Measurements from ENCODE around the gene CDK5RAP1. TPM values are rescaled to one million over a fixed set of nuclear protein-coding genes. Genes with fewer than 3 reads are reported as not detected.

Gene CDK5RAP1
- total RNA-seq, 1 experiment from 2014 or later, result 53.4 TPM

DNA sequence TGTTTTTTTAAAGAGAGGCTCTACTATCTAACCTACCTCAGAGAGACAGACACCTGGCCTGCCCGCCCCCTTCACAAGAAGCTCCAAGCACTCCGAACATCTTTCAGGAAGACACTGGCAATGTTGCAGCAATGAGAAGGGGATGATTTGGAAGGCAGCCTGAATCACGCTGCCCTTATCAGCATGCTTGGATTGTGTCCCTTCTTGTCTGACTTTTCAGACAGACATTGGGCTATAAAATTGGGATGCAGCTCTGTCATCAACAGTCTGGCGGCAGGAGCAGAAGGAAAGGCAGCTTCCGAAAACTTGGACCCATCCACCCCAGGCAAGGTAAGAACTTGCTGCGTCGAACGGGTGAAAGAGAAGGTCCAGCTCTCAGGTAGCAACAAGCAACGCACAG is 56.0 kb downstream of the CDK5RAP1 start:
- intact Hi-C loops (cut with micrococcal nuclease), result no loop called here
- no peaks in the 10 kb centered on the region for H4K20me1 ChIP-seq (ENCODE audit: low read length)
- H3K4me1 ChIP-seq (ENCODE audit: insufficient read depth, low read length), result no peaks in the 10 kb centered on the region
- no peak overlapping the region for H3K9ac ChIP-seq (ENCODE audit: low read length)
- no peak for DNase-seq
- no peak overlapping the region for H3K27ac ChIP-seq (ENCODE audit: low read length)
- TF ChIP-seq EZH2phosphoT487 (IDR thresholded peaks at IDR 0.05; ENCODE audit: borderline replicate concordance, low read length) (no peak), EZH2 (IDR thresholded peaks at IDR 0.05; ENCODE audit: low read length, unreplicated experiment) (no peak)
- TF ChIP-seq, protein P1, sequence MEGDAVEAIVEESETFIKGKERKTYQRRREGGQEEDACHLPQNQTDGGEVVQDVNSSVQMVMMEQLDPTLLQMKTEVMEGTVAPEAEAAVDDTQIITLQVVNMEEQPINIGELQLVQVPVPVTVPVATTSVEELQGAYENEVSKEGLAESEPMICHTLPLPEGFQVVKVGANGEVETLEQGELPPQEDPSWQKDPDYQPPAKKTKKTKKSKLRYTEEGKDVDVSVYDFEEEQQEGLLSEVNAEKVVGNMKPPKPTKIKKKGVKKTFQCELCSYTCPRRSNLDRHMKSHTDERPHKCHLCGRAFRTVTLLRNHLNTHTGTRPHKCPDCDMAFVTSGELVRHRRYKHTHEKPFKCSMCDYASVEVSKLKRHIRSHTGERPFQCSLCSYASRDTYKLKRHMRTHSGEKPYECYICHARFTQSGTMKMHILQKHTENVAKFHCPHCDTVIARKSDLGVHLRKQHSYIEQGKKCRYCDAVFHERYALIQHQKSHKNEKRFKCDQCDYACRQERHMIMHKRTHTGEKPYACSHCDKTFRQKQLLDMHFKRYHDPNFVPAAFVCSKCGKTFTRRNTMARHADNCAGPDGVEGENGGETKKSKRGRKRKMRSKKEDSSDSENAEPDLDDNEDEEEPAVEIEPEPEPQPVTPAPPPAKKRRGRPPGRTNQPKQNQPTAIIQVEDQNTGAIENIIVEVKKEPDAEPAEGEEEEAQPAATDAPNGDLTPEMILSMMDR (conservative IDR thresholded peaks at IDR 0.05; ENCODE audit: low read depth, low read length), result no peak
- H3F3A ChIP-seq (ENCODE audit: low read length, unreplicated experiment), result no peaks in the 10 kb centered on the region
- CTCF ChIA-PET, result no interaction called here
- POLR2A ChIA-PET (ENCODE audit: unreplicated experiment), result no interaction called here
- H3K9me3 ChIP-seq (ENCODE audit: low read length), result no peaks in the 10 kb centered on the region
- no peak overlapping the region for H3K4me2 ChIP-seq (ENCODE audit: low read length)
- H3K9me2 ChIP-seq (replicated peaks; ENCODE audit: low read length), result no peaks in the 10 kb centered on the region
- no peak overlapping the region for H3K4me3 ChIP-seq (ENCODE audit: low read length)
- BruUV-seq (replicated peaks), result no TSS peak
- H3K79me2 ChIP-seq (ENCODE audit: low read length), result no peaks in the 10 kb centered on the region
- no peak for ATAC-seq
- no peak overlapping the region for H2AFZ ChIP-seq (ENCODE audit: low read length)
- no peaks in the 10 kb centered on the region for H3K36me3 ChIP-seq (ENCODE audit: low read depth, low read length)
- H3K27me3 ChIP-seq (ENCODE audit: low read length), result no peaks in the 10 kb centered on the region

DNA sequence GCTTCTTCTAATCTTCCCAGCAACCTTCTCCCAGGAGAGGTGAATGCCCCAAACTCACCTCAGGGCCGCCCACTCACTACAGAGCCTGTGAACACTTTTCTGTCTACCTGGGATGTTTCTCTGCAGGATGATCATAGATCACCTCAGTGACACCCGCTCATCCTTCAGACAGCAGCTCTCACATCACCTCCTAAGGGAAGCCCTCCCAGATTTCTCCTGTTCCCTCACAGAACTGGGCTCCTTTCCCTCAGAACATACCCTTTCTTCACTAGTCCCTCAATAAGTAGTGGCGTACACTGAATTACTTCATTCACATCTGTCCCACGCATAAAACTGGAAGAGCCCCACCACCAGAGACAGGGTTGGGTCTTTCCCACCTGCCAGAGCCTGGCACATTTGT is 57.8 kb downstream of the CDK5RAP1 start:
- ATAC-seq (no peak), DNase-seq (no peak)
- no peaks in the 10 kb centered on the region for H3K36me3 ChIP-seq (ENCODE audit: low read depth, low read length)
- no peak overlapping the region for H3K4me3 ChIP-seq (ENCODE audit: low read length)
- no peak overlapping the region for H3K9ac ChIP-seq (ENCODE audit: low read length)
- H2AFZ ChIP-seq (ENCODE audit: low read length), result no peak overlapping the region
- H3K9me2 ChIP-seq (replicated peaks; ENCODE audit: low read length), result no peaks in the 10 kb centered on the region
- no peaks in the 10 kb centered on the region for H3F3A ChIP-seq (ENCODE audit: low read length, unreplicated experiment)
- TF ChIP-seq, protein P1 (conservative IDR thresholded peaks at IDR 0.05; ENCODE audit: low read depth, low read length), result no peak
- TF ChIP-seq EZH2 (IDR thresholded peaks at IDR 0.05; ENCODE audit: low read length, unreplicated experiment), result no peak
- TF ChIP-seq EZH2phosphoT487 (IDR thresholded peaks at IDR 0.05; ENCODE audit: borderline replicate concordance, low read length), result no peak
- CTCF ChIA-PET, result no interaction called here
- no peaks in the 10 kb centered on the region for H3K79me2 ChIP-seq (ENCODE audit: low read length)
- POLR2A ChIA-PET (ENCODE audit: unreplicated experiment), result interaction anchor here (0.6 kb wide), 1 partner anchor 20 kb away, joined by 5 read pairs; no protein-coding TSS in a partner anchor
- H4K20me1 ChIP-seq (ENCODE audit: low read length), result no peaks in the 10 kb centered on the region
- no peak overlapping the region for H3K27ac ChIP-seq (ENCODE audit: low read length)
- no peaks in the 10 kb centered on the region for H3K4me1 ChIP-seq (ENCODE audit: insufficient read depth, low read length)
- no peaks in the 10 kb centered on the region for H3K27me3 ChIP-seq (ENCODE audit: low read length)
- intact Hi-C loops (cut with micrococcal nuclease), result no loop called here
- BruUV-seq (replicated peaks), result no TSS peak
- H3K4me2 ChIP-seq (ENCODE audit: low read length), result no peak overlapping the region
- H3K9me3 ChIP-seq (ENCODE audit: low read length), result no peaks in the 10 kb centered on the region

DNA sequence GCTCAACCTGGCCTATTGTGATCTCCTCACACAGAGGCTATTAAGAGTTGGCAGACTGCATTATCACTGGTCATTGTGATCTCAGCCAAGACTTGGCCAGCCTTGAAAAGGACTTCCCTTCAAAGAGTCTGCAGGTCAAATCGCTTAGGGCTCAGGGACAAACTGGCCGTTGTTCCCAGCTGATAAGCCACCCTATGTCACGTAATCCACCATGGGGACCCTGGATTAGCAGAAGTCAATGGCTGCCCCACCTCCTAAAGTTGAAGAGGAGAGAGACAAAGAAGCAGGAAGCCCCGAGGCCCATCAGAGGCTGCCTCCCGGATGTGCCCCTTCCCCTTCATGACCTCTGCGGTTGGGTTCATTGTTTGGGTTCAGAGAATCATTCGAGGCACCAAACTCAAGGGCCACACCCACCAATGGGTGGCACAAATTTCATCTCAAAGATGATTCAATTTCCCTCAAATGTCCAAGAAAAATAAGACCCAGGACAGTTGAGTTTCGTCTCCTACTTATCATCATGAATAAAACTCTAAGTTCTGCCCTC is 61.7 kb downstream of the CDK5RAP1 start:
- POLR2A ChIA-PET (ENCODE audit: unreplicated experiment), result no interaction called here
- ATAC-seq, result no peak

More for the DNA sequence above, 61.7 kb downstream of the CDK5RAP1 start:
- H3K9me2 ChIP-seq (replicated peaks; ENCODE audit: low read length), result no peaks in the 10 kb centered on the region
- intact Hi-C loops (cut with micrococcal nuclease), result no loop called here
- no peaks in the 10 kb centered on the region for H3K36me3 ChIP-seq (ENCODE audit: low read depth, low read length)
- no peaks in the 10 kb centered on the region for H3K79me2 ChIP-seq (ENCODE audit: low read length)
- CTCF ChIA-PET, result no interaction called here
- no peaks in the 10 kb centered on the region for H3F3A ChIP-seq (ENCODE audit: low read length, unreplicated experiment)
- H2AFZ ChIP-seq (ENCODE audit: low read length), result no peak overlapping the region
- no peak overlapping the region for H3K9ac ChIP-seq (ENCODE audit: low read length)
- H3K27ac ChIP-seq (ENCODE audit: low read length), result no peak overlapping the region
- no TSS peak for BruUV-seq (replicated peaks)
- H3K27me3 ChIP-seq (ENCODE audit: low read length), result no peaks in the 10 kb centered on the region
- TF ChIP-seq, protein P1 (conservative IDR thresholded peaks at IDR 0.05; ENCODE audit: low read depth, low read length), result no peak
- TF ChIP-seq EZH2 (IDR thresholded peaks at IDR 0.05; ENCODE audit: low read length, unreplicated experiment) (no peak), EZH2phosphoT487 (IDR thresholded peaks at IDR 0.05; ENCODE audit: borderline replicate concordance, low read length) (no peak)
- no peak for DNase-seq
- no peaks in the 10 kb centered on the region for H4K20me1 ChIP-seq (ENCODE audit: low read length)
- no peaks in the 10 kb centered on the region for H3K4me1 ChIP-seq (ENCODE audit: insufficient read depth, low read length)
- no peak overlapping the region for H3K4me2 ChIP-seq (ENCODE audit: low read length)
- H3K4me3 ChIP-seq (ENCODE audit: low read length), result no peak overlapping the region
- H3K9me3 ChIP-seq (ENCODE audit: low read length), result no peaks in the 10 kb centered on the region

Data from PC-3 (cell line).